IPS DF 4.7 (cell line): ENCODE results near the gene NSMCE1.

Experiments used
- DNase-seq: peaks from one replicate; pipeline ENCODE4 v3.0.0-alpha.2; 2013; ENCODE audit warnings: low spot score; ENCODE audit errors: extremely low read depth

The NSMCE1 gene

DNA sequence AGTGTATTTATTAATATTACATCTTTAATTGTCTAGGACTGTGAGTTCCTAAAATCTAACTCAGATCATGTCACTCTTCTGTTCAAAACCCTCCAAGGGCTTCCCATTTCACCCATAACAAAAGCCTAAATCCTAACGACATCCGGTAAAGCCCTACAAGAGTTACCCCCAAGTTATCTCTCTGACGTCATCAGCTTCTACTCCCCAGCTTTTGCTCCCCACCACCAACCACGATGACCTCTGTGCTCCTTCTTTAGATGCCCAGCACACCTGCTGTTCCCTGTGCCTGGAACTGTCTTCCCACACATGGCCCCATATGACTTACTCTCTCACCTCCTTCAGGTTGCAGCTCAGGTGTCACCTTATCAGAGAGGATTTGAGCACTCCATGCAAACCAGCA lies 71.6 kb downstream of the NSMCE1 start:
- DNase-seq = no peak

DNA sequence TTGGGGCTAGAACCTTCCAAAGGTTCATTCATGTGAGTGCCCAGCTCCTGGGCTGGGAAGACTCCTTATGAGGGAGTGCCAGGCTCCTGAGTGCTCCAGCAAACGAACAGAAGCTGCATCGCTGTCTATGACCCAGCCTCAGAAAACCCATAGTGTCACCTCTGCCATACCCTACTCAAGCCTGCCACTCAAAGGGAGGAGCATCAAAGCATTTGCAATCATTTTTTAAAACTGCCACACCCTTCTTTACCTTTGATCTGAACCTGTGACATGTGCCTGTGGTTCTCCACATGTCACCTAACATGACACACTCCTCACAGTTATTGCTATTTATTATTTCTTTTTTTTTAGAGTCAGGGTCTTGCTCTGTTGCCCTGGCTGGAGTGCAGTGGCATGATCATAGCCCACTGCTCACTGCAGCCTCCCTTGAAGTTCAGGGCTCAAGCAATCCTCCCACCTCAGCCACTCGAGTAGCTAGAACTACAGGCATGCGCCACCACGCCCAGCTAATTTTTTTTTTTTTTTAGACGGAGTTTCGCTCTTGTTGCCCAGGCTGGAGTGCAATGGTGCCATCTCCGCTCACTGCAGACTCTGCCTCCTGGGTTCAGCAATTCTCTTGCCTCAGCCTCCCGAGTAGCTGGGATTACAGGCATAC lies 72.5 kb downstream of the NSMCE1 start:
- DNase-seq = no peak

DNA sequence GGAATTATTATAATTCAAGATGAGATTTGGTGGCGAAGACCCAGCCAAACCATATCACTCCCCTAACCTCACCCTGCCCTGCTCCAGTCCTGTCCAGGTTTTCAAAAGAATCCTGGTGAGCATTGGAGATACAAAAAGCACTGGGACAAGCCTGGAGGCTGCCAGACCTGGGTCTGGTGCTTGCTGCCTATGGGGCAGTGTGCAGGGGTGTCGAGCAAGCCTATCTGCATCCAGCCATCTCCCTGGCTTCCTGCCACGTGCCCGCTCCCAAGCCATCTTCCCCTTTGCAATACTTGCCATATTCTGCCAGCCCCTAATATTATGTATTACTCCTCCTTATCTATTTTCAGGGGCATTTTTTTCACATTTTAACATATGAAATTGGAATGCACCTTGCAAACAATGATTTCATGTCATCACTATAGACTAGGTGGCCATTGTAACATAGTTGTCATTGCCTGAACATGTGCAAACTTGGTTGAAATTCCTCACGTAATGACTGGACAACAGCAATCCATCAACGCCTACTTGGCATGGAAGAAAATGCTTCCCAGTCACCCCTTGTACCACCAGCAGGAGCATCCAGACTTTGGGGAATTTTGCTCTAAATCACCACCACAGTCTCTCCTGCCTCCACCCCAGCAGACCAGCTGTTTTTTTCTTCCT lies 73.4 kb downstream of the NSMCE1 start:
- DNase-seq = no peak

DNA sequence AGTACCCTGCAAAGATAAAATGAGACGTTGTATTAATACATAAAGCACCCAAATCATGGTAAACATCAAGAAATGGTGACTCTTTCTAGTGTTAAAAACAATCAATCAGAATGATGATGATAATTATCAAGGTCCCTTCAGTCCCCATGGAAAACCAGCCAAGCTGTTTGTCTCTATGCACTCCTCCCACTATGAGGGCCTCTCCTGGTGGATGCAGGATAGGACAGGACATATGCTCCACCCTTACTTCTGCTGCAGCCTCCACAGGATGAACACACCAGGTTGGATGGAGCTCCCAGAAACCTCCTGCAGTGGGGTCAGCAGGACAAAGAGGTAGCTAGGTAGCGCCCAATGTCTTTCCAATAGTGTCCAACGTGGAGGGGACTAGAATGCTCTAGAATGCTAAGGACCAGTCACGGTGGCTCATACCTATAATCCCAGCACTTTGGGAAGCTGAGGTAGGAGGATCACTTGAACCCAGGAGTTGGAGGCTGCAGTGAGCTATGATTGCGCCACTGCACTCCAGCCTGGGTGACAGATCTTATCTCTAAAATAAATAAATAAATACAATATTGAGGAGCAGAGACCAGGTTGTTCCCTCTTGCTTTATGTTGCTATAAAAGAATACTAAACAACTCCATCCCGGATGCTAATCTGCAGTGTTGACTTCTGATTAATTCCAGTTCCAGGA lies 75.1 kb downstream of the NSMCE1 start:
- no peak for DNase-seq

DNA sequence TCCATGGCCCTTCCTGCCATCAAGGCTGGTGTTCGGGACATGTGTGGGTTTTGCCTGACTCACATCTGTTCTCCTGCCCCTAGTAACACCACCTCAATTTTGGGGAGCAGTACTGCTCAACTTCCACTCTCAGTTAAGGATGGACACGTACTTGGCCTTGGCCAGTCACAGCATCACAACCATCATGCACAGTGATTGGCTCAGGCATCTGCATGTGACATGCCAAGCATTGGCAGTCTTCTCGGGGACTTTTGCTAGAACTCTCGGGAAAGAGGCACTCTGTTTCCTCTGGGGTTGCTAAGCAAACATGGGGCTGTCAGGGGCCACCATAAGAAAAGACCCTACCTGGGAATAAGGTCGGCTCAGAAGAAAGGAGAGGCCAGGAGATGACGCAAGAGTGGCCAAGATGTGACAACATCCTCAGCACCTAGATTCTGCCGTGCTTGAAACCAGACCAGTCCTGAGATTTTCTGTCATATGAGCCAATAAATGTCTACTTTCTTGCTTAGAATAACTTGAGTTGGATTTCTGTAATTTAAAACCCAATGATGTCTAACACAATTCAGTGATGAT lies 77.1 kb downstream of the NSMCE1 start:
- no peak for DNase-seq

DNA sequence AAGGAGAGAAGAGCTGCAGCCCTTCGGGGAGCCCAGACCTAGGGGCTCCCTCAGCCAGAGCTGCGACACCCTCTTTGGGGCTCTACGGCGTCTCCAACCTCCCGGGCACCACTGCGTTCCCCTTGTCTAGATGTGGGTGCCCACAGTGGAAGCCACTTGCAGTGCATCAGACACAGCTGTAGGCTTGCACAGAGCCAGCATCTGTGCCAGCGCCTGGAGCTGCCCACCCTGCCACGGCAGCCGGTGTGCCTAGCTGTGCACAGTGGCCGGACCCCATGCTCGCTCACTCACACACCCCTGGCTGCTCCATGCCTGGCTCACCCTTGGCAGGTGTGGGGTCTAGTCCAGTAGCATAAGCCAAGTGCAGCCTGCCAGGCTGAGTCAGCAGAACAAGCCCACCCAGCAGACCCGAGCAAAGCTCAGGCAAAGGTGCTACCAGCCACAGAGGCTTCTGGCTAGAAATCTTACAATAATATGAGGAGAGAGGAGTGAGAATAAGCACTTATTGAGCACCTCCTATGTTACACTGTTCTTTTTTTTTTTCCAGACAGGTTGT lies 78.2 kb downstream of the NSMCE1 start:
- no peak for DNase-seq

DNA sequence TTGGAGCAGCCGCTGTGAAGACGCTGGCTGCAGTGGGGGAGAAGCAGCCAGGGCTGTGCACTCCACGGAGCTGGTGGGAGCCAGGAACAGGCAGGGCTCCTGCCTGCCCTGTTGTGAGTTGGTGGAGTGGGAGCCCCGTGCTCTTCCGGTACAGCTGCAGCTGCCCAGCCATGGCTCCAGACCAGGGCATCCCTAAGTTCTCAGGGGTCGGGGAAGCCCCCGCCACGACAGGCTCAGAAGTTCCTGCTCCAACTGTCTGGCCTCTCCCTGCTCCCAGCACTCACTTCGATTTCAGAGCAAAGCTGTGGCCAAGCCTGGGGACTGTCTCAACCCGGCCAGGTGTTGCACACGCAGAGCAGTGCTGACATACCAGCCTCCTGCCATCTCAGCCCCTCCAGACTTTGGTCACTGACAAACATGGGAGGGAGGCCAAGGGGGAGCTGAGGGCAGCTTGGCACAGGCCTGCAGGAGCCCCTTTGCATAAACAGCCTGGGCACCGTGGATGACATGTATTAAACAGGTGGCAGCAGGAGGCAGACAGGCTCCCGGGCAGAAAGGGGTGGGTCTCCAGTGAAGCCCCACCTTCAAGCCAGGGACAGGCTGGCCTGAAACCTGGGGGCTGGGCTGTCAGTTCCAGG lies 79.1 kb downstream of the NSMCE1 start:
- no peak for DNase-seq

DNA sequence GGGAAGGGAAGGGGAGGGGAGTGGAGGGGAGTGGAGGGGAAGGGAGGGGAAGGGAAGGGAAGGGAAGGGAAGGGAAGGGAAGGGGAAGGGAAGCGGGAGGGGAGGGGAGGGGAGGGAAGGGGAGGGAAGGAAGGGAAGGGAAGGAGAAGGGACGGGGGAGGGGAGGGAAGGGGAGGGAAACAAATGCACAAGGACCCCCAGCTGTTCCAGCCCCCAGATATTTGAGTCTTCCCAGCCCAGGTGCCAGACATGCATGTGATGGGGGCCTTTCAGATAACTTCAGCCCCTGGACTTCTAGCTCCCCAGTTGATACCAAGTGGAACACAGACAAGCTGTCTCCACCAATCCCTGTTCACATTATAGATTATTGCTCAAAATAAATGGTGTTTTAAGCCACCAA lies 79.9 kb downstream of the NSMCE1 start:
- no peak for DNase-seq

DNA sequence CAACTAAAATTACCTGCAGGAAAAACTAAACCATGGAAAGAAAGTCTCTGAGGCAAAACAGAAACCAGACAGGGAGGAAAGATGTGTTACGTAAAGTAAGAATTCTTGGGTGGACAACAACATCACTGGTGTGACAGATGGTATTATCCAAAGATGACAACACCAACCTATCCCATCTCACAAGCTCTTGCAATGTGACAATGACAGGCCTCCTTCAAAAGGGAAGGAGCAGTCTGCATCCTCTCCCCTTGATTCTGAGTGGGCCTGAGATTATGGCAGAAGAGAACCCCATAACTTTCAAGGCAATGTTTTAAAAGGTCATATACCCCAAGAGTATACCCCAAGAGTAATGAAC lies 82.8 kb downstream of the NSMCE1 start:
- no peak for DNase-seq

DNA sequence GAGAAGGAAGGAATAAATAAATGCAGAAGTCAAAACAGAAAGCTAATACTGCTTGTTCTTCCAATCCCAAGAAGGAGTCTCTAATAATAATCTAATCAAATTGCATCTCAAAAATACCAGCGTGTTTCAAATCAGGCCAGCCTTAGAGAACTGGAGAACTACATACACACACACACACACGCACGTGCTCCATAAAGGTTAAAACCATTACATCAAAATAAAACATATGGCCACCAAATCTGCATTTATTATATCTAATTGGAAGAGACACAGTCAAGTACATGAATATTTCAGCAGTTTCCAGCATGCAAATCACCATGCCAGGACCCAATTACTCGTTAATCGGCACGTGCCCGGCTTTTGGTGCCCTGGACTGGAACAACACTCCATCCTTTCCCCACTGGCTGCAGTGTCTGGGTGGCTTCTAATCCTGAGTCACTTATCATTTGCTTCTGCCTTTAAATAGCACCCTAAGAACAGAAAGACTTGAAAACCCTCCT lies 85.6 kb downstream of the NSMCE1 start:
- no peak for DNase-seq

DNA sequence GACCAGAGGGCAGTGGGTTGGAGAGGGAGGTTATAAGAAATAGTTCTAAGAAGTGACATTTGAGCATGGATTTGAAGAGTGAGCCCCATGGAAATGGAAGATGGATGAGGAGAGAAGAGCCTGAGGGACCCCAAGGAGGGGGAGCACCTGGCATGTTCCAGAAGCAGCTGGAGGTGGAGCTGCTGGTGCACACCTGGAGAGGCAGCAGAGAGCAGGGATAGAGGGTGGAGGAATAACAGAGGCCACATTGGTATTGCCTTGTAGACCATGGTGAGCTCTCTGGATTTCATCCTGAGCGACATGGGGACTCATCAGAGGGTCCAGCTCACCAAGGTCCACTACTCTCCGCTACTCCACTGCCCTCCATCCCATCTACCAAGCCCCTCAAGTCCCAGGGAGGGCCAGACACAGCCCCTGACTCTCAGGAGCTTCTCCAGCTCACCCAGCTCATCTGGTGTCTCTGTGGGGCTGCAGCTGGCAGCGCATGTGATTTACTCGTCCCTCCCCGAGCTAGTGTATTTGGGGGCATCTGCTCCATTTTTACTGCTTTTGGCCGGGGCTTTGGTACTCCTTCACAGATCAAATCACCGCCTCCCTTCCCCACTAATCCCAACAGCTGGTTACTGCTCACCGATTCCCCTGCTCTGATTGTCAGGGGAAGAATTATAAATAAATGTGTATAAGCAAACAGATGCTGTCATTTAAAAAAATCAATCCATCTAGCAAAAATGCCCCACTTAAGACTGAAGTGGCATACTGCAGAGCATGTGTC lies 87.4 kb downstream of the NSMCE1 start:
- no peak for DNase-seq

DNA sequence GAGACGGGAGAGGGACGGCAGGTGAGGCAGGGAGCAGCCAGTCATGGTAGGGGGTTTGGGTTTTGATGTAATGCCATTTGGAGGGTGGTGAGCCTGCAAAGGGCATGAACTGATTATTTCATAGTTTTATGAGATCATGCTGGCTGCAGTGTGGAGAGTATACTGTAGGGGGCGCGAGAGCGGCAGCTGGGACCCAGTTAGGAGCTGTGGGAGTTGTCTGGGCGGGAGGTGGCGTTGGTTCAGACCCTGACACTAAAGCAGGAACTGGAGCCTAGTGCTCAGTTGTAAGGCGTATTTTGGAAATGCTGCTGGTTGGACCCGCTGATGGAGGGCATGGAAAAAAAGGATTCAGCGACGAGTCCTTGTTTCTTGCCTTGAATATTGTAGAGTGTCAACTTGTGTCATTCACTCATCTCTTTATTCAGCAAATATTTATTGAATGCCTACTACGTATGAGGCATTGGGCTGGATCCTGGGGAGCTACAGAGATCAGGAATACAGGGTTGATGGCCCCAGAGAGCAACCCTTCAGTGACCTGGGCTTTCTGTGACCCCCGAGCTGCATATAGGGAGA lies 89.0 kb downstream of the NSMCE1 start:
- peak; percentile 56 for DNase-seq

DNA sequence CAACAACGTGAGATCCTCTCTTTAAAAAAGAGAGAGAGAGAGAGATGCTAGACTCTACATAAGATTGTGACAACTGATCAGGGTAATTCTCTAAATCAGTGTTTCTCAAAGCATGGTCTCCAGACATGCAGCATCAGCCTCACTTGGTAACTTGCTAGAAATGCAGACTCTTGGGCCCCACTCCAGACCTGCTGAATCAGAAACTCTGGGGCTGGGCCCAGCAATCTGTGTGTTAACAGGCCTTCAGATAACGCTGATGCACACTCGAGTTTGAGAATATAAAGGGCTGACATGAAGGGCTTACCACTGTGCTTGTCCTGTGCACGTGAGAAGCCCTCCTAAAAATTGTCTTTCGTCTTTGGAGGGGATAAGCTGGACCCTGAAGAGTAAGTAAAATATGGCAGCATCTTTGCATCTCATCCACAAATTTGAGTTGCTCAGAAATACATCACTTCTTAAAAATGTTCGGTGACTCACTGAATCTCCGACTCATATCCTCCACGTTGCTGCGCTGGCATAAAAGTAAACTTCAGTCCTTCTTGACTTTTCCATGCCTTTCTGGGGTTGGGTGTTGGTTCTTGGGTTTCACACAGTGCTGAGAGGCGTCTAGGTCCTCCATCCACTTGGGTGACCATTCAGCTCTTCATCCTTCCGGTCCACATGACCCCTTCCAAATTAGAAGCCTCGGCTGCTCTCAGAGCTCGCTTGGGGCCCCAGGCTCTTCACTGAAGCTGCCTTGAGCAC lies 91.4 kb downstream of the NSMCE1 start:
- DNase-seq = no peak

DNA sequence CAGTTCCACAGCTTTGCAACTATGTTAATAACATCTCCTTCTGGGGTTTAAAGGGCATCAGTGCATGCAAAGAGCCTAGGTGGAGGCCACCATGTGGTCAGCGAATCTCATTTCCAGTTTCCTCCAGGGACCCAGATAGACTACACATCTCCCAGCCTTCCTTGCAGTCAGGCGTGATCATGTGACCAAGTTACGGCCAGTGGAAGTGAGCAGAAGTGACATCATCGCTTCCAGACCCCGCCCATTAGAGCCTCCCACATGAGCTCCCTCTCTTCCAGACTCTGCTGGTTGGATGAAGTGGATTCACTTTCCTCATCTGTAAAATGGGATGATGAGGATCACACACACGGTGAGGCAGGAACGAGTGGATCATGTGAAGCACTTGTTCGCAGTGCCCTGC lies 92.7 kb downstream of the NSMCE1 start:
- no peak for DNase-seq
